ENCODE results near the gene TCAIM.
A peak's percentile ranks its signal among the peaks of the same experiment; 100 is the strongest.
"Not testable (repeated sequence)": the region's sequence is repeated elsewhere in the genome, so short reads cannot be mapped to it uniquely, and the experiment has no call there.

Gene TCAIM

DNA sequence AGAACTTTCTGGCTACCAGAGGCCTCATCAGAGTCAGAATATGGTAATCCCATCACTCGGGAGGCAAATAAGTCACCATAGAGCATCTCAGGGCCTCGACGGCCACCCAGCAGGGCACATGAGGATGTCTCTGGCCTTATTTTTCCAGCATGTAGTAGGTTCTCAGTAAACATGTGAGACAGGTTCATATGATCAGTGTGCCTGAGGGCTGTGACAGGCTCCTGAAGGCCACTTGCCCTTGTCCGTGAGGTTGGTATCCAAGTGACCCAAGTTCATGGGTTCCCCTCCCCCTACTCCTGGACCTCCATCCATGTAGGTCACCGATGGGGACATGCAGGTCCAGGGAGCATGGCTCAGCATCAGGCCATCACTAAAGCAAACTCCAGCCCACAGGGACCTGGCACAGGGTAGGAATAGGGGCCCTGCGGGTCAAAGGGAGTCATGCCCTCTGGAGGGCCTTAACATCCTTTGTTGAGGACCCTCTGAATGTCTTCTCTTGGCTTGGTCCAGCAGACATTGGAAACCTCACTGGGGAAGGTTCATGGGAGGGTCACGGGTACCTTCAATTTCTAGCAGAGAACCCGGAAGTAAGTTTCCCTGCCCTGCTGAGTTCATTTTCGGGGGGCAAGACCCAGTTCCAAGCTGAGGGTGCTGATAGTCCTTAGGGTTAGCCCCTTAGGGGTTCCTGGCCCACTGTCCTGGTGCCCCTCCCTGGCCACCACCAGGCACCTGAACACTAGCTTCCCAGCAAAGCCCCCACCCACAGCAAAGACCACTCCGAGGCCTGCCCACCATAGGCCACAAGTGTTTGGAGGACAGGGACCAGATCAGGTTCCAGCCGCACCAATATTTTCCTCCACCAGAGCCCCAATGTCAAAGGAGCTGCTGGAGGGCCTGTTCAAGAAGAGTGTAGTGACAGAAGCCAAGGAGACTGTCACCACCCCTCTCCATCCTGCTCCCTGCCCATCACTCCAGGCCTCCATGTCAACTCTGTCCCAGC lies 77.8 kb downstream of the TCAIM start:
- DNase-seq (ENCODE audit: low spot score) = no peak

DNA sequence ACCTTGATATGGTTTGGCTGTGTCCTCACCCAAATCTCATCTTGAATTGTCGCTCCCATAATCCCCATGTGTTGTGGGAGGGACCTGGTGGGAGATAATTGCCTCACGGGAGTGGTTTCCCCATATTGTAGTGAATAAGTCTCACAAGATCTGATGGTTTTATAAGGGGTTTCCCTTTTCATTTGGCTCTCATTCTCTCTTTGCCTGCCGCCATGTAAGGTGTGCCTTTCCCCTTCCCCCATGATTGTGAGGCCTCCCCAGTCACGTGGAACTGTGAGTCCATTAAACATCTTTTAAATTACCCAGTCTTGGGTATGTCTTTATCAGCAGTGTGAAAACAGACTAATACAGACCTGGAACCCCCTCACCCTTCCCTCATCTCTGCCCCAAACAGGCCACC lies 79.6 kb downstream of the TCAIM start:
- DNase-seq (ENCODE audit: low spot score) = not testable (repeated sequence)

DNA sequence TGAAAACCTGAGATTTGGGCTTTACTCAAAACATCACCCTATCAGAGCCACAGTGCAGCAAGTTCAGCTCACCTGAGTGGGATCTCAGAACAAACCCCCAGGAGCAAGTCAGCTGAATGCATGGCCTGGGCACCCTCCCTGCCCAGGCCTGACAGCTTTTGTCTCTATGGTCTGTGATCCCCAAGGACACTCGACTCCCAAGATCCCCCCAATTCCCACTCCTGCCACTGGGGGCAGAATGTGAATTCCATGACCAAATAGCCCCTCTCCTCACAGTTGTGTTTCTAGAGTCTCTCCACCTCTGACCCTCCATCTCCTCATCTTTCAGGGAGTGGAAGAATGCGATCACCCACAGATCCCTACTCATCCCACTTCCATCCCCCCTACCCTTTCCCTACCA lies 80.0 kb downstream of the TCAIM start:
- no peak for DNase-seq (ENCODE audit: low spot score)

DNA sequence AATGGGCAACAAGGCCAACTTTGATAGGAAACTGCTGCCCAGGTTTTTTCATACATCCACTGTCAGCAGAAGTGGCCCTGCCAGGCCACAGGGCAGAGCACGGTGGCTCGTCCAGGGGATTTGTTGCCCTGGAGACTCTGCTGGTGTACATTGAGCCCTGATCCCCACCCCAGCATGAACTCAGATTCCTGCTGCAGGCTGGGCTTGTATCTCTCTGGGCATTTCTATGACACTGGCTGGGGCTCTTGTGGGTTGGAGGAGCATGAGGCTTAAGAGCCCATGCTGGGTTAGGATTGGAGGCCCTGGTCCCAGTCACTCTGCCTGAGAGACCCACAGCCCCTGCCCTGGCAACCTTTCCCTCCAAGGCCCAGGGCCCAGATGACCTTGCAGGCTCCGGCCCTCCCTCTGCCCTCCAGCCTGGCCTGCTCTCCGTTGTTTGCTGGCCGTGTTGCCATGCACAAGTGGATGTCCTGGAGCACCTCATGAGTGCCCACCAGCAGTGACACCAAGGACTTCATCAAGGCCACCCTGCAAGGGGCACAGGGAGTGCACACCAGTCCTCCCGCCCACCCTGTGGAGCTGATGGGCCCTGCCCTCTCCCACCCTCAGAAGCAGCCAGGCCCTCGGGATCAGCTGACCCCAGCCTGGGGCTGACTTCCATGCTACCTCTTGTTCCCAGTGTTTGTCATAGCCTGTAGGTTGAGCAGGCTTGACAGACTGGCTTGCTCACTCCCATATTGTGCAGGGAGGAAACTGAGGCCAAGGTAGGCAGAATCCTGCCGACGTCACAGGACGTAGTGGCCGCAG lies 80.8 kb downstream of the TCAIM start:
- DNase-seq (ENCODE audit: low spot score) = no peak

DNA sequence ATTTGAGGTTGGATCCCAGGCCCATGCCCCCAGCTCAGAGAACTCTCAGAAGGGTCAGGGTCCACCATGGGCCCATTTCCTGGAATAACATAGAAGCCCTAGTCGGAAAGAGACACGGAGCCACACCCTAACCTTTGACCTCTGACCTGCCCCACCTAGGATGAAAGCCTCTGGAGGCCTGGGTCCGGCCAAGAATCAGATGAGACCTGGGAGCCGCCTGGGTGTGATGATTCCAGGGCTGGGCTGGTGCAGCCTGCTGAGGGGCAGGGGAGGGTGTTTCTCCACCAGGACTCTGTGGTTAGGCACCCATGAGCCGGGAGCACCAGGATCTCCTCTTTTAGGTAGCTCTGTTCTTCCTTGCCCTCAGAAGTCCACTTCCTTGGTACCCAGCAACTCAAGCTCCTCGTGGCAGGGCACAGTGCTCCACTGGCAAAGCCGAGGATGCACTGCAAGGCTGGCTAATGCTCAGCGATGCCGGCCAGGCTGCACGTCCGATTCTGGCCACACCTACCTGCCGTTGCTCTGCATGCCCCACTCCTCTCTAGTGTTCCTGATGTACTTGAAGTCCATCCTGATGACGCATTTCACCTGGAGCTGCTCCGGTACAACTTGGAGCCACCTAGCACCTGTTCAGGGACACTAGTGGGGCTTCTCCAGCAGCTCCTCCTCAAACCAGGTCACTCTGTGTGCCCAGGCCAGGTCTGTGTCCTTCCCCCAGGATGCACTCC lies 81.5 kb downstream of the TCAIM start:
- no peak for DNase-seq (ENCODE audit: low spot score)

DNA sequence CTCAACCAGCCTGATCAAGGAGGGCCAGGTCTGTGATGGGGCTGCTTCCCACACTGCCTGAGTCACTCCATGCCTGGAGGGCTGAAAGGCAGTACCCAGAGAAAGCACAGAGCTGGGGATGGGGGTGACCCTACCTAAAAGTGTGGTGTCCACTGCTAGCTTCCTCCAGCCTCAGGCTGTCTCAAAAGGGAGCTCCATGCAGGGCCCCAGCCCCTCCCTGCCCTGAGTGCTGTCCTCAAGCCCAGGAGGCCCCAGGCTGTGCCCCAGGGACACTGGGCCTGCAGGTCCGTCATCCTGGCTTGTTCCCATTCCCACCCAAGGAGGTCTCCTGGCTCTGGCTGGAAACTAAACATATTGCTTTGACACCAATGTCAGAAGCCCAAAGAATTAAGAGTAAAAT lies 82.1 kb downstream of the TCAIM start:
- no peak for DNase-seq (ENCODE audit: low spot score)

DNA sequence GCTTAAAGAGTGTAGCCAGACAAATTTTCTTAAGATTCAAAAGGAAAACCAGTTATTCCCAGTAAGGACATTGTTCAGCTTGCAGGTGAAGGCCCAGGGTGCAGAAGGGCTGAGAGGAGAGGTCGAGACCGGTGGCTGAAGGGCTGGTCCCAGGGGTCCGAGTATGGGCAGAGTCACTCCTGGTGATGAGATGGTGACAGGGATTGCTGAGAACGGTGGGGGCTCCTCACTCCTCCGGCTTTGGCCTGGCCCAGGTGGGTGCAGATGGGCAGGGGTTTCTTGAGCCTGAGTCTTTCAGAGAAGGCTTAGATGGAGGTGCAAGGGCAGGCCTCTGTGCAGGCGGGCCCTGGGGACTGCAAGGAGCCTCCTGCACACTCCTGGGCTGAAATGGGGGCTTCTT lies 82.7 kb downstream of the TCAIM start:
- DNase-seq (ENCODE audit: low spot score) = no peak

DNA sequence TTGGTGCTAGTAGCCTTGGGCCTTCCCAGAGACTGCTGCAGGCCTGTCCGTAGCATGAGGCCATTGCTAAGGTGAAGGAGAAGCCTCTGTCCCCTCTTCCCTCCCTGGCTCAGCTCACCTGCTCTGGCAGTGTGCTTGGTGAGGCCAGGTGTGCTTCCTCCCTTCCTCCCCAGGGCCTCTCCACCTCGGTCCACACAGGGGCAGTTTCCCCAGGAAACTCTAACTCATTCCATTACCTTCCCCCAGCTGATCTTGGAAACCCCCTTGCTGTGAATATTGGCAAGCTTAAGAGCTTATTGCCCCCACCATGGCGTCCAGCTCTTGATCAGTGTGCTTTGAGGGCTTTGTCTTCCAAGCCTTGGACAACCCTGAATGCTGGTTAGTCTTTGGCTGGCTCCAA lies 86.2 kb downstream of the TCAIM start:
- DNase-seq (ENCODE audit: low spot score) = no peak

DNA sequence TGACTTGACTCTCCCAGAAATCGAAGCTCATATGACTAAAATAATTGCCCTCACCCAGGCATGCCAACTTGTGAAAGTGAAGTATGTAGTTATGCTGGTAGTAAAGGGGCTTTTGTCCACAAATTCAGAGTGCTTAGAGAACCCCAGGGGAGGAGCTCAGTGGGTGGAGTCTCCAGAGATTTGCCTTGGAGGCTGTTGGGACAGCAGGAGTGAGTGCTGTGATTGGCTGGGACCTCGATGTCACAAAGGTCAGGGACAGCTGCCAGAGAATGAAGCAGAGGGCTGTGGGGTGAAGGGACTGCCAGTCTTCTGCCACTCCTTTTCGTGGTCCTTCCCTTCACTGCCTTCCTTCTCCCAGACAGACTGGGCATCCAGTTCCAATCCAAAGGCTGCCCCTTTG lies 89.1 kb downstream of the TCAIM start:
- DNase-seq (ENCODE audit: low spot score) = no peak

DNA sequence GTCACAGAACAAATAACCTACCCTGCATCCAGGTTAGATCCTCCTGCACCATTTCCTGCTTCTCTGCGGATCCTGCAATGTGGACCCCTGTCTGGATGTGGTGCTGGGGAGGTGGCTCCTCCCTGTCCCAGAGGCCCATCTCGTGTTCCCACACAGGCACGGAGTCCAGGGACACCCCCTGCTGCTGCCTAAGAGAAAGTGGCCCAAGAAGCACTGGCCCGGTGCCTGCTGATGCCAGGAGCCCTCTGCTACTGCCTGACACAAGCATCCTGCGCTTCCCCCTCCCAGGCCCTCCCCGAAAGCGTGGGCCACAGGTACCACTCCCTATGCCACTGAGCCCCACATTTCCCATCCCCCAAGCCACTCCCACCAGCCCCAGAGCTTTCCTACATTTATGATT lies 90.3 kb downstream of the TCAIM start:
- no peak for DNase-seq (ENCODE audit: low spot score)

DNA sequence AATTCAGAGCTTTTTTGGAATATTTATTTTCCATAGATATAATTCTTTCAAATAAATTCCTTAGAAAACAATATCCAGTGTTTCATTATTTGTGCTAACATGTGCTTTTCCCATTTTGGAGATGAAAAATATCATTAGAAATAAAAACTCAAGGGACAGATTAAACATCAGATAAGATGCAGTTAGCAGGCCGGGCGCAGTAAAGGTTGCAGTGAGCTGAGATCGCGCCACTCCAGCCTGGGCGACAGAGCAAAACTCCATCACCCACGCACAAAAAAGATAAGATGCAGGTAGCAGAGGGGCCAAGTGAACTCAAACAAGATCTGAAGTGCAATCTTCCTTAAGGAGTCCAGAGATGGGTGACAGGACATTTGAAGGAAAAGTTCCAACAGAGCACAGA lies 90.9 kb downstream of the TCAIM start:
- no peak for DNase-seq (ENCODE audit: low spot score)

DNA sequence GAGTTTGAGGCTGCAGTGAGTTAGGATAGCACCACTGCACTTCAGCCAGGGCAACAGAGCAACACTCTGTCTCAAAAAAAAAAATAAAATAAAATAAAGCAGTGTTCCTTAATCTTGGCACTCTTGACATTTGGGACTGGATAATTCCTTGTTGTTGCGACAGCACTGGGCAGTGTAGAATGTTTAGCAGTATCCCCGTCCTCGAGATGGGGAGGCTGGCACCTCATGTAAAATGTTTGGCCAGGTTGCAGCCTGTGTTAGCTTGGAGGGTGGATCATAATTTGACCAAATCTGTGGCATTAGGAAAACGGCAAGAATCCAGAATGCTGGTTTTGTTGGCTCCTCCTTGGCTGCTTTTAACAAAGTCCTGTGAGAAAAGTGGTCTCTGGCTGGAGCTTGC lies 91.9 kb downstream of the TCAIM start:
- DNase-seq (ENCODE audit: low spot score) = no peak

DNA sequence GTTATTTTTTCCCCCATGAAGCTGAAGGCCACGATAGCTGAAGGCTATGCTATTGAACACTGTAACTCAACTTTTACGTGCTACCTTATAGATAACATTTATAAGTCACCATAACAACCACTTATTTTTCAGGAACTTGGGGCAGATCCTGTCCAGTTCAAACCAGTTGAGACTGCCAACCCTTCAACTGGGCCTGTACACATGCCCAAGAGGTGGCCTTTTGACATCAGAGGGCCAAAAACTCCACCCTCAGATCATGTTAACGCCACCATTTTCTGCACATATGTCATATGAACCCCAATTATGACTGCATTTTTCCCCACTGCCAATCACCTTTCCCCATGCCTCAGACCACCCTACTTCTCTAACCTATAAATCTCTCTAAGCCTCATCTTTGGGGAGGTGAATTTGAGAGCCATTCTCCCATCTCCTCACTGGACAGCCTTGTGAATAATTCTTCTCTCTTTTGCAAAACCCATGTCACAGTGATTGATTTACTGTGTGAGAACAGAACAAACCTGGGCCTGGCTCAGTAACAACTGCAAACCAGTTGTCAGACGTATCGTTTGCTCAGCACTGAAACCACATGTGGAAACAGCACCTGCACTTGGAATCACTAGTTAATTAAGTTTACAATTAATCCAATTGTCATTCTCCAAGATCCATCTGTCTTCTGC lies 96.4 kb downstream of the TCAIM start:
- DNase-seq (ENCODE audit: low spot score) = no peak

DNA sequence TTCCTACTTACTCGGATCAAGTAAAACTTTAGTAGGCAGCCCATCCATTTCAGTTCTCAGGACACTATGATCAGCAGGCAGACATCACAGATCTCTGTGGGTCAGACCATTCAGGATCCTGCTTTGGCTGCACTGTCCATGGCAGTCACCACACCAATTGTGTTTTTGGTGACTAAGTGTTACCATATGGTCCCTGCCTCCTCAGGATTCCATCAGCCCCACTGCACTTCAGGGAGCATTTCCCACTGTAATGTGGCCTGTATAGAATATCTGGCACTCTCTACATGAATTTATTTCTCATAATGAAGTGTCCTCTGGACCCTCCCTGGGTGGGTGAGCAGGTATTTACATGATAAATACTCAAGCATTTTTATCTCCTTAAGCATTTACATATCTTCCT lies 97.6 kb downstream of the TCAIM start:
- DNase-seq (ENCODE audit: low spot score) = no peak

DNA sequence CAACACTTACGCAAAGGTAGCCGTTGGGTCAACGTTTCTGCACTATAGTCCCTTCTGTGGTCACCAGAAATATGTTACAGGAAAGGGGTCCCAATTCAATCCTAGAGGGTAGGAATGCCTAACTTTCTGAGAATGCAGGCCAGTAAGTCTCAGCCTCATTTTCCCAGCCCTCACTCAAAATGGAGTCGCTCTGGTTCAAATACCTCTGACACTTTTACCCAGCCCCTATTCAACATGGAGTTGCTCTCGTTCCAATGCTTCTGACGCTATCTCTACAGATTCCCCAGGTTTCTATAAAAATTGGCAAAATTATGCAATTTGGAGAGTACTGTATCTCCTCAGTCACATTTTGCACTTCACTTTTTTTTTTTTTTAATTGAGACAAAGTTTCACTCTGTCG lies 99.2 kb downstream of the TCAIM start:
- no peak for DNase-seq (ENCODE audit: low spot score)

DNA sequence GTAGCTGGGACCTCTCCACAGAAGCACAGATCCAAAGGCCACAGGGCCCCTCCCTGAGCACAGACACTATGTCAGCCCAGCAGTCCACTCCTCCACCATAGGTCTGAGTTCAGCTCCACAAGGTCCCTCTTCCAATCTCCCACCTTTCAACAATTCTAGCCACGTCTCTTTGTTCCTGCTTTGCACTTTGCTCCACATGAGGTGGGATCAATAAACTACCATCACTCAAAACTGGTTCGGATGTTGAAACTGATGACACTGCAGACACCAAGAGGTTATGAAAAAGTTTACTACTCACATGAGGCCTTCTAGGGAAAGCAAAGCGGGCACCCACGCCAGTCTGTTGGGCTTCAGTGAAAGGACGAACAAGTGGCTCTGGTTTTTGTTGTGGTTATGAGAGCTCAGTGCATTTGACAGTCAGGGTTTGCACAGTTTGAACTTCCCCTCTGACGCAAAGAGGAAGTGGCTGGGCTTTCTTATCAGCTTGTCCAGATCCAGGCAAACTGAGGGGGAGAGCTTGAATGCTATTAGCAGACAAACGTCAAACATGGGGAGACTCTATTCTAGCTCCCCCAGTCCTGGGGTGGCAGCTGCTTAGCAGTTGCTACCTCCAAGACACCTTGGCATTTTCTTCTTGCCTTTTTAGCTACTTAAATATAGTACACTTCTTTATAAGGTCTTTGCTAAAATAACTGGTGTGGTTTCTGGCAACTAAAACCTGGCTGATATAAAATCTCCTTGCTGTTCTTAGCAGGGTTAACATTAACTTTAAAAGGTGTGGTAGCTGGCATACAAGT lies 101.1 kb downstream of the TCAIM start:
- peak; percentile 78 for DNase-seq (ENCODE audit: low spot score)

DNA sequence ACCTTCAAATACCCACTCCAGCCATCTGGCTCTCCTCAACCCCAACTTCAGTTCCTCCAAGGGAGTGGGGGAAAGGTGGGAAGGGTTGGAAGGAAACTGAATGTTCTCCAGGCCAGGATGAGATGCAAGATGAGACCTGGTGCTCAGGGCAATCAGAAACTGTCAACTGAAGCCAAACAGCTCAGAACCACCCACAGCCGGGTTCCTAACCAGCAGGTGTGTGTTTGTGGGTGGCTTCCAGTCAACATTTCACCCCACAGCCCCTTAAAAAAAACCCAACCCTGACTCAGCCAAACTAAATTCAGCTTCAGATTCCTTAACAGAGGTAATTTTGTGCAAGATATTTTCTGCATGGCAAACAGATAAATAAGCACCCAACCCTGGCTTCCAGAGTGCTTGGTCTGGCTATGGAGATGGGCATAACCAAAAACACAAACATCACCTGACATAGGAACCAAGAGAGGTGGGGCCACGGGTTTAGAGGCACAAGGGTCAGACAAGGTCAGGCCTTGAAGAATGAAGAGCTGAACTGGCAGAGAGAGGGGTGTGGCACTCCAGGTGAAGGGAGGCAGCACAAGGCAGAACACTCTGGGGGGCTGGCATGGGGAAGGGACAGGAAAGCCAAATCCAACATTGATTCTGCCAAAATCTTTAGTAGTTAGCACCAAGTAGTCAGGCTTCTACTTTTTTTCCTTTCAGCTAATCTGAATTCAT lies 104.2 kb downstream of the TCAIM start:
- DNase-seq (ENCODE audit: low spot score) = no peak

DNA sequence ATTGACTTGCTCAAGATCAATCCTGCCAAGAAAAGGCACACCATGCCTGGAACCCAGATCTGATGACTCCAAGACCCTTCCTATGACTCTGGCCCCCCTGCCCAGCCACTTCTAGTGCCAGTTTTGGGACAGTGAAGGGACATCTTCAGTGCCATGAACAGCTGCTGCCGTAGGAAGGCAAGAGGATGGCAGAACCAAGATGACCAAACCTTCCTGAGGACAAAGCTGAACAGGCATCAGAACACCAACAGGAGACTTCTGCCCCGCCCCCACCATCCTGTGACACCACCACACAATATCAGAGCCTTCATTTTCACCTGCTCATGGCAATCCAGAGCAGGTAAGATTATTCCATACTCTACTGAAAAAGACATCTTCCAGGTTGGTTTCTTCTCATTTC lies 105.9 kb downstream of the TCAIM start:
- no peak for DNase-seq (ENCODE audit: low spot score)

DNA sequence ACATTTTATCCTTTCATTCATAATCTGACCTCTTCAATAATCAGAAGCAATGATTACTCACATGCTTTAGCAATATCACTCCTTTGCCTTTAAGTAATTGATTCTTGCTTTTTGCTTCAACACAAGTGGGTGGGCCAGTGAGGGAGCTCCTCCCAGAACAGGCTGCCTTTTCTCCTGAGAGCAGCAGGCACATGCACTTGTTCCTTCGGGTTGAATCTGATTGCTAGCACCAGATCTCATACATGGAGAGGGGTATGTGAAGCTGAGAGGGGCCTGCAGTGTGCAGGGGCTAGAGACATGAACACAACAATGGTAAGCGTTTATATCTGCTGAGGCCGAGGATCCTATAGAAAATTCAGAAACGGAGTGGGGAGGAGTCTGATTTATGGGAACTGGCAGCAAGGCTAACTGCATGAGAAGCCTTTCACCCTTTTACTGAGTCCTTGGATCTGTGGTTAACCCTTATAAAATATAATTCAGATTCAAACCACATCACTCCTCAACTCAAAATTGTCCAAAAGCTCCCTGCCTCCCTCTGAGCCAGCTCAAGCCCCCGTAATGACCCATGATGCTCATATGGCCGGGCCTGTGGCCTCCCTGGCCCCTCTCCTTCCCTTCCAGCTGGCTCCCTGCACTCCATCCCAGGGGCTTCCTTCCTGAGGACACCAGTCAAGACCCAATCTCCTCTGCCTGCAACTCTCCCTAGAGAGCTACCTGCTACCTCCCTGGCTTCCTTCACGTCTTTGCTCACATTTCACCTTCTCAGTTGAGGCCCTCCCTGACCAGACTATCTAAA lies 106.5 kb downstream of the TCAIM start:
- no peak for DNase-seq (ENCODE audit: low spot score)

DNA sequence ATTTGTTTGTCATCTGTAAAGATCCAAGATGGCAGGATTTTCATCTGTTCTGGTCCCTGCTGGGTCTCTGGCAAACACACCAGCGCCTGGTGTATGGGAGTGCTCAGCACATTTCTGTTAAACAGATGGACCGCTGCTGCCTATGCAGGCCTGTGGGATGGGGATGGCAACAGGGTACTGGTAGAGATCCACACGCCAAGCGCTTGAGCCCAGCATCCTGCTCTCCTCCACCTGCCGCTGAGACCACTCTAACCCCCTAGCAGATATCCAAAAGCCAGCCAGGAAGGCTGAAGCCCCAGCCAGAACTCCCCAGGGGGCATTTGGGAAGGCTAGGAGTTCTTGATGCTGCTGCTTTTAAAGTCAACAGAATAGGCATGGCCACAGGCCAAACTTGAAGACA lies 107.2 kb downstream of the TCAIM start:
- no peak for DNase-seq (ENCODE audit: low spot score)
